A673 (cell line): ENCODE results near the gene TACC3. TPM values are rescaled to one million over a fixed set of nuclear protein-coding genes. Genes with fewer than 3 reads are reported as not detected.

ENCODE experiments used
- BruUV-seq: library from RNA; stranded (reverse); fragments of 400-500 nt; replicated peaks from 2 replicates; lab custom pipeline; 2021; lab: Mats Ljungman, UMichigan
- CTCF ChIA-PET: fragments of 300-600 bp; sonication (Branson Sonifier 250); formaldehyde crosslinking; loops from one replicate; lab custom pipeline; 2022; ENCODE audit warnings: antibody characterized with exemption; lab: Charles Lee
- POLR2A ChIA-PET: fragments of 300-600 bp; sonication (Branson Sonifier 250); formaldehyde crosslinking; loops from one replicate; lab custom pipeline; 2022; ENCODE audit warnings: antibody characterized with exemption; ENCODE audit not compliant: low non-redundant PET; lab: Charles Lee
- DNase-seq: peaks from one replicate; pipeline ENCODE4 v3.0.0-alpha.2; 2015; ENCODE audit warnings: low spot score
- H3K27ac ChIP-seq: fragments of 200-600 bp; sonication (generic); 2 replicates; pipeline ENCODE4 v1.5.1; 2016; ENCODE audit warnings: mixed run types, low read depth, mild to moderate bottlenecking, mixed read lengths, antibody characterized with exemption, low read length; ENCODE audit not compliant: poor library complexity, severe bottlenecking
- H3K27me3 ChIP-seq: fragments of 200-600 bp; sonication (generic); replicated peaks from 2 replicates; pipeline ENCODE4 v1.6.1; 2017; ENCODE audit warnings: mixed run types, low read depth, mild to moderate bottlenecking, mixed read lengths, antibody characterized with exemption, low read length; ENCODE audit not compliant: insufficient read depth, poor library complexity
- H3K36me3 ChIP-seq: fragments of 200-600 bp; sonication (generic); 2 replicates; pipeline ENCODE4 v1.6.1; 2016; ENCODE audit warnings: mixed run types, mild to moderate bottlenecking, mixed read lengths, antibody characterized with exemption, low read length; ENCODE audit not compliant: insufficient read depth, poor library complexity, severe bottlenecking
- H3K4me1 ChIP-seq: fragments of 200-600 bp; sonication (generic); 2 replicates; pipeline ENCODE4 v1.6.1; 2017; ENCODE audit warnings: mixed run types, mild to moderate bottlenecking, mixed read lengths, antibody characterized with exemption, low read length; ENCODE audit not compliant: insufficient read depth, poor library complexity, severe bottlenecking
- H3K4me3 ChIP-seq: fragments of 200-600 bp; sonication (generic); 2 replicates; pipeline ENCODE4 v1.5.1; 2016; ENCODE audit warnings: low read depth, mixed run types, mild to moderate bottlenecking, mixed read lengths, low read length; ENCODE audit not compliant: poor library complexity, severe bottlenecking
- H3K9me3 ChIP-seq: fragments of 200-600 bp; sonication (generic); 2 replicates; pipeline ENCODE4 v1.6.1; 2016; ENCODE audit warnings: mixed run types, low read depth, mild to moderate bottlenecking, mixed read lengths, antibody characterized with exemption, low read length; ENCODE audit not compliant: poor library complexity, severe bottlenecking
- CTCF ChIP-seq: fragments of 300-800, 200-600 bp; sonication (generic); conservative IDR thresholded peaks from 2 replicates; pipeline ENCODE4 v1.5.1; 2017; ENCODE audit warnings: low read depth, mild to moderate bottlenecking, antibody characterized with exemption, low read length, moderate library complexity, mixed read lengths
- EZH2 ChIP-seq: fragments of 200-600 bp; sonication (generic); IDR thresholded peaks from 2 replicates; pipeline ENCODE4 v1.6.1; 2017; ENCODE audit warnings: borderline replicate concordance, low read depth, mild to moderate bottlenecking, mixed read lengths, antibody characterized with exemption, low read length; ENCODE audit not compliant: poor library complexity, severe bottlenecking
- intact Hi-C: fragments of 100-400 bp; cut with micrococcal nuclease; formaldehyde crosslinking; loops from one replicate; pipeline ENCODE4 v1.10.0; 2022; ENCODE audit not compliant: unreplicated experiment
- total RNA-seq: library from RNA; stranded (reverse); gene quantifications from 2 replicates; pipeline ENCODE4 v1.2.3, GENCODE V29; 2021

Gene TACC3
- total RNA-seq, 1 experiment from 2014 or later = 246 TPM

GRCh38 chr4:1725521-1725920 lies 4.2 kb downstream of the TACC3 start:
- Histone ChIP-seq H3K27ac (no peak overlapping the region), H3K4me3 (no peak overlapping the region), H3K27me3 (no peaks in the 10 kb centered on the region), H3K36me3 (peaks cover 77% of the 10 kb centered on the region), H3K9me3 (no peaks in the 10 kb centered on the region), H3K4me1 (peaks cover 10% of the 10 kb centered on the region)
- no peak for TF ChIP-seq EZH2
- TF ChIP-seq CTCF = no peak
- ChIA-PET POLR2A (no interaction called here), CTCF (interaction anchor here (3.4 kb wide), 1 partner anchor 32 kb away, joined by 11 read pairs; no protein-coding TSS in a partner anchor)
- BruUV-seq = no TSS peak
- no peak for DNase-seq
- intact Hi-C loops = no loop called here

- Histone ChIP-seq H3K27me3 (no peaks in the 10 kb centered on the region), H3K4me3 (no peak overlapping the region), H3K27ac (peak overlapping the region; percentile 12), H3K4me1 (peaks cover 10% of the 10 kb centered on the region), H3K36me3 (peaks cover 85% of the 10 kb centered on the region), H3K9me3 (no peaks in the 10 kb centered on the region)
- intact Hi-C loops = no loop called here
- TF ChIP-seq CTCF (peak; percentile 98), EZH2 (no peak)
- POLR2A ChIA-PET = no interaction called here
- CTCF ChIA-PET = interaction anchor here (0.7 to 3.4 kb wide), 2 partner anchors 33 to 41 kb away, joined by 3 to 11 read pairs; no protein-coding TSS in a partner anchor
- BruUV-seq = no TSS peak
- peak; percentile 91 for DNase-seq
Measured at GRCh38 chr4:1726146-1726934, 5.0 kb downstream of the TACC3 start.

- BruUV-seq = no TSS peak
- ChIA-PET POLR2A (no interaction called here), CTCF (interaction anchor here (0.5 to 3.4 kb wide), 3 partner anchors 34 to 691 kb away, joined by 3 to 11 read pairs (median 4); partner anchors contain the start of gene CFAP99)
- Histone ChIP-seq H3K4me3 (no peak overlapping the region), H3K9me3 (no peaks in the 10 kb centered on the region), H3K36me3 (peaks cover 95% of the 10 kb centered on the region), H3K27me3 (no peaks in the 10 kb centered on the region), H3K4me1 (peaks cover 10% of the 10 kb centered on the region), H3K27ac (peak overlapping the region; percentile 52)
- TF ChIP-seq CTCF = no peak
- intact Hi-C loops = no loop called here
- peak; percentile 67 for DNase-seq
Measured at GRCh38 chr4:1727117-1728031, 6.1 kb downstream of the TACC3 start.
